ENCODE measurements around the gene GPC5.
"Not testable (repeated sequence)": the region's sequence is repeated elsewhere in the genome, so short reads cannot be mapped to it uniquely, and the experiment has no call there.

- TF ChIP-seq, protein P1, sequence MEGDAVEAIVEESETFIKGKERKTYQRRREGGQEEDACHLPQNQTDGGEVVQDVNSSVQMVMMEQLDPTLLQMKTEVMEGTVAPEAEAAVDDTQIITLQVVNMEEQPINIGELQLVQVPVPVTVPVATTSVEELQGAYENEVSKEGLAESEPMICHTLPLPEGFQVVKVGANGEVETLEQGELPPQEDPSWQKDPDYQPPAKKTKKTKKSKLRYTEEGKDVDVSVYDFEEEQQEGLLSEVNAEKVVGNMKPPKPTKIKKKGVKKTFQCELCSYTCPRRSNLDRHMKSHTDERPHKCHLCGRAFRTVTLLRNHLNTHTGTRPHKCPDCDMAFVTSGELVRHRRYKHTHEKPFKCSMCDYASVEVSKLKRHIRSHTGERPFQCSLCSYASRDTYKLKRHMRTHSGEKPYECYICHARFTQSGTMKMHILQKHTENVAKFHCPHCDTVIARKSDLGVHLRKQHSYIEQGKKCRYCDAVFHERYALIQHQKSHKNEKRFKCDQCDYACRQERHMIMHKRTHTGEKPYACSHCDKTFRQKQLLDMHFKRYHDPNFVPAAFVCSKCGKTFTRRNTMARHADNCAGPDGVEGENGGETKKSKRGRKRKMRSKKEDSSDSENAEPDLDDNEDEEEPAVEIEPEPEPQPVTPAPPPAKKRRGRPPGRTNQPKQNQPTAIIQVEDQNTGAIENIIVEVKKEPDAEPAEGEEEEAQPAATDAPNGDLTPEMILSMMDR (conservative IDR thresholded peaks at IDR 0.05; ENCODE audit: low read depth, low read length) = peak; percentile 42
- not testable (repeated sequence) for TF ChIP-seq EZH2 (IDR thresholded peaks at IDR 0.05; ENCODE audit: borderline replicate concordance, low read depth, low read length, poor library complexity, severe bottlenecking)
Observed at GRCh38 chr13:91781982-91782691, 383.7 kb downstream of the GPC5 start.

All from A673 (cell line).